H9 (cell line): ENCODE measurements around the gene TEX11. TPM values are rescaled to one million over a fixed set of nuclear protein-coding genes. Genes with fewer than 3 reads are reported as not detected.

Source experiments
- DNase-seq: peaks from one replicate; pipeline ENCODE4 v3.0.0-alpha.2; 2017
- H2AFZ ChIP-seq: one replicate; pipeline ENCODE4 v1.6.1; 2013; ENCODE audit warnings: mild to moderate bottlenecking, low read length, control low read depth, moderate library complexity
- H2AK5ac ChIP-seq: 2 replicates; pipeline ENCODE4 v1.6.1; 2013; ENCODE audit warnings: low read length, control low read depth, mixed read lengths; ENCODE audit not compliant: insufficient read length
- H2BK120ac ChIP-seq: one replicate; pipeline ENCODE4 v1.6.1; 2013; ENCODE audit warnings: low read depth, mild to moderate bottlenecking, low read length, control low read depth, inconsistent platforms; ENCODE audit not compliant: poor library complexity, severe bottlenecking
- H2BK12ac ChIP-seq: 2 replicates; pipeline ENCODE4 v1.6.1; 2013; ENCODE audit warnings: low read length, control low read depth, mixed read lengths, low read depth; ENCODE audit not compliant: insufficient read length
- H2BK15ac ChIP-seq: 2 replicates; pipeline ENCODE4 v1.6.1; 2013; ENCODE audit warnings: low read depth, low read length, control low read depth
- H2BK20ac ChIP-seq: one replicate; pipeline ENCODE4 v1.6.1; 2013; ENCODE audit warnings: low read depth, mild to moderate bottlenecking, low read length, control low read depth, inconsistent platforms; ENCODE audit not compliant: poor library complexity, severe bottlenecking
- H2BK5ac ChIP-seq: 2 replicates; pipeline ENCODE4 v1.6.1; 2013; ENCODE audit warnings: low read length, control low read depth, mixed read lengths; ENCODE audit not compliant: insufficient read length
- H3K14ac ChIP-seq: 2 replicates; pipeline ENCODE4 v1.6.1; 2013; ENCODE audit warnings: low read length, control low read depth; ENCODE audit not compliant: insufficient read depth
- H3K18ac ChIP-seq: 2 replicates; pipeline ENCODE4 v1.6.1; 2013; ENCODE audit warnings: low read depth, mild to moderate bottlenecking, mixed read lengths, low read length, control low read depth; ENCODE audit not compliant: insufficient read length
- H3K23ac ChIP-seq: 2 replicates; pipeline ENCODE4 v1.6.1; 2013; ENCODE audit warnings: low read length, control low read depth, mixed read lengths, low read depth; ENCODE audit not compliant: insufficient read length
- H3K23me2 ChIP-seq: 2 replicates; pipeline ENCODE4 v1.6.1; 2013; ENCODE audit warnings: low read depth, mild to moderate bottlenecking, mixed read lengths, low read length, control low read depth; ENCODE audit not compliant: insufficient read length, poor library complexity, severe bottlenecking
- H3K27ac ChIP-seq: 2 replicates; pipeline ENCODE4 v1.5.1; 2013; ENCODE audit warnings: low read length, control low read depth, mixed read lengths, low read depth; ENCODE audit not compliant: insufficient read length
- H3K27me3 ChIP-seq: 2 replicates; pipeline ENCODE4 v1.6.1; 2013; ENCODE audit warnings: low read length, control low read depth, inconsistent platforms; ENCODE audit not compliant: insufficient read depth
- H3K4ac ChIP-seq: 2 replicates; pipeline ENCODE4 v1.6.1; 2013; ENCODE audit warnings: low read depth, mild to moderate bottlenecking, control low read depth, inconsistent platforms, low read length, moderate library complexity
- H3K4me1 ChIP-seq: 2 replicates; pipeline ENCODE4 v1.6.1; 2013; ENCODE audit warnings: low read length, control low read depth, inconsistent platforms; ENCODE audit not compliant: insufficient read depth
- H3K4me2 ChIP-seq: 2 replicates; pipeline ENCODE4 v1.6.1; 2013; ENCODE audit warnings: low read length, control low read depth, mixed read lengths; ENCODE audit not compliant: insufficient read length, insufficient read depth
- H3K56ac ChIP-seq: 2 replicates; pipeline ENCODE4 v1.6.1; 2013; ENCODE audit warnings: low read depth, mild to moderate bottlenecking, mixed read lengths, low read length, control low read depth; ENCODE audit not compliant: insufficient read length
- H3K79me1 ChIP-seq: 2 replicates; pipeline ENCODE4 v1.6.1; 2013; ENCODE audit warnings: low read depth, mild to moderate bottlenecking, moderate library complexity, low read length, control low read depth, inconsistent platforms; ENCODE audit not compliant: insufficient read depth, poor library complexity, severe bottlenecking
- H3K79me2 ChIP-seq: 2 replicates; pipeline ENCODE4 v1.6.1; 2013; ENCODE audit warnings: low read length, control low read depth, inconsistent platforms; ENCODE audit not compliant: insufficient read depth
- H3K9ac ChIP-seq: 2 replicates; pipeline ENCODE4 v1.6.1; 2013; ENCODE audit warnings: low read length, control low read depth, mixed read lengths; ENCODE audit not compliant: insufficient read length; ENCODE audit errors: extremely low read depth
- H3K9me3 ChIP-seq: one replicate; pipeline ENCODE4 v1.6.1; 2013; ENCODE audit warnings: low read depth, low read length, inconsistent platforms; ENCODE audit not compliant: control insufficient read depth
- H3T11ph ChIP-seq: one replicate; pipeline ENCODE4 v1.6.1; 2013; ENCODE audit warnings: mild to moderate bottlenecking, low read length, control low read depth, inconsistent platforms
- H4K20me1 ChIP-seq: one replicate; pipeline ENCODE4 v1.6.1; 2013; ENCODE audit not compliant: control insufficient read depth, insufficient read length, insufficient read depth
- H4K5ac ChIP-seq: 2 replicates; pipeline ENCODE4 v1.6.1; 2013; ENCODE audit warnings: low read depth, mild to moderate bottlenecking, mixed read lengths, low read length, control low read depth; ENCODE audit not compliant: insufficient read length
- H4K8ac ChIP-seq: replicated peaks from 2 replicates; pipeline ENCODE4 v1.6.1; 2013; ENCODE audit warnings: low read length, control low read depth, mixed read lengths, low read depth; ENCODE audit not compliant: insufficient read length
- H4K91ac ChIP-seq: 2 replicates; pipeline ENCODE4 v1.6.1; 2013; ENCODE audit warnings: low read depth, mild to moderate bottlenecking, moderate library complexity, mixed read lengths, low read length, control low read depth; ENCODE audit not compliant: insufficient read length
- H3K27ac Mint-ChIP-seq, 3 experiments: 2 replicates in 2 of 3; 3 replicates in 1 of 3; pipeline ENCODE4 v1.8.0; 2020 to 2021; ENCODE audit warnings: mixed read lengths in 3 of 3, mild to moderate bottlenecking in 1 of 3, moderate library complexity in 1 of 3
- H3K27me3 Mint-ChIP-seq: 2 replicates; pipeline ENCODE4 v1.8.0; 2021; ENCODE audit warnings: low read depth, mild to moderate bottlenecking, moderate library complexity, mixed read lengths
- H3K36me3 Mint-ChIP-seq, 3 experiments: 2 replicates in 2 of 3; 3 replicates in 1 of 3; pipeline ENCODE4 v1.8.0; 2020 to 2021; ENCODE audit warnings: low read depth in 3 of 3, mixed read lengths in 3 of 3; ENCODE audit not compliant: insufficient read depth in 1 of 3
- H3K4me1 Mint-ChIP-seq, 2 experiments: 2 replicates each; pipeline ENCODE4 v1.8.0; 2020; ENCODE audit warnings: mixed read lengths in 2 of 2
- H3K4me3 Mint-ChIP-seq, 2 experiments: 2 replicates in 1 of 2; 3 replicates in 1 of 2; pipeline ENCODE4 v1.8.0; 2020 to 2021; ENCODE audit warnings: mild to moderate bottlenecking in 2 of 2, mixed read lengths in 2 of 2, moderate library complexity in 1 of 2
- H3K9me3 Mint-ChIP-seq, 2 experiments: 2 replicates in 1 of 2; 3 replicates in 1 of 2; pipeline ENCODE4 v1.8.0; 2020; ENCODE audit warnings: mild to moderate bottlenecking in 2 of 2, mixed read lengths in 2 of 2, moderate library complexity in 1 of 2
- WGBS: extraction: QIAGEN DNeasy Blood & Tissue Kit; methylation state at CpG from one replicate; pipeline ENCODE4 v1.1.7; 2013; ENCODE audit warnings: missing lambda C conversion rate, low lambda C conversion rate, mixed read lengths; ENCODE audit not compliant: insufficient read length; ENCODE audit errors: extremely low coverage; 5-methylcytosine and 5-hydroxymethylcytosine counted together
- total RNA-seq: library from RNA; stranded (reverse); gene quantifications from 2 replicates; pipeline ENCODE4 v1.2.1, GENCODE V29; 2021
- TF ChIP-seq, protein P1 (sequence below): fragments of 200-600 bp; sonication (generic); conservative IDR thresholded peaks from 3 replicates; pipeline ENCODE4 v1.8.0; 2021; ENCODE audit warnings: antibody characterized with exemption, mild to moderate bottlenecking

Gene TEX11
- total RNA-seq, 1 experiment from 2014 or later: 0.22 TPM

DNA sequence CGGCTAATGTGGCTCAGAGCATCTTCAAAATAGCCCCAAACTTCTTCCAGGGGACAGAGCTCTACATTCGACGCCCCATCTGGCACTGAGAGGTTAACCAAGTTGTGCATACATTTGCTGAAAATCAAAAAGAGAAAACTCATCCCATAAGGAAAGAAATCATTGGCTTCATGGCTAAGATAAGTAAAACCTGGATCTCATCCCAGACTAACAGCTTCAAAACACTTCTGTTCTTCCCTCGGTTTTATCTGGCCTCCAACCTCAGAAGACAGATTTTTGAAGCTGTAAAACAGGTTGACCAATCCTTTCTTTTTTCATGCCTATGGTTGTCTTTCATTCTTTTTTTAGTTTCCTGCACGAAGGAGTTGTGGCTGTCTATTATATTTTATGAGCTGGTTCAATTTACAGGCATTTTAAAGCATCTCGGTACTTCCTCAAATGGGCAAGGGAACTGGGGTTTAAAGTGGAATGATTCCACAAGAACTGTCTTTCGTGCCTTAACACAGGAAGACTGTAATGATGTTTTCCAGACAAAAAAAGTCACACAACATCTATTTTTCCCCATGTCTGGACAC lies 356.3 kb downstream of the TEX11 start:
- no peak overlapping the region for H4K8ac ChIP-seq
- no peaks in the 10 kb centered on the region for H3K79me2 ChIP-seq
- no peak overlapping the region for H3K4me2 ChIP-seq
- H3K27ac ChIP-seq: no peak overlapping the region
- H4K5ac ChIP-seq: no peak overlapping the region
- H3K9ac ChIP-seq: no peak overlapping the region
- H3K36me3 Mint-ChIP-seq: no peaks in the 10 kb centered on the region; a peak in 1 of 7 replicates
- H3K18ac ChIP-seq: no peak overlapping the region
- H2AK5ac ChIP-seq: no peak overlapping the region
- H2BK12ac ChIP-seq: no peak overlapping the region
- no peak overlapping the region for H3K4ac ChIP-seq
- TF ChIP-seq, protein P1, sequence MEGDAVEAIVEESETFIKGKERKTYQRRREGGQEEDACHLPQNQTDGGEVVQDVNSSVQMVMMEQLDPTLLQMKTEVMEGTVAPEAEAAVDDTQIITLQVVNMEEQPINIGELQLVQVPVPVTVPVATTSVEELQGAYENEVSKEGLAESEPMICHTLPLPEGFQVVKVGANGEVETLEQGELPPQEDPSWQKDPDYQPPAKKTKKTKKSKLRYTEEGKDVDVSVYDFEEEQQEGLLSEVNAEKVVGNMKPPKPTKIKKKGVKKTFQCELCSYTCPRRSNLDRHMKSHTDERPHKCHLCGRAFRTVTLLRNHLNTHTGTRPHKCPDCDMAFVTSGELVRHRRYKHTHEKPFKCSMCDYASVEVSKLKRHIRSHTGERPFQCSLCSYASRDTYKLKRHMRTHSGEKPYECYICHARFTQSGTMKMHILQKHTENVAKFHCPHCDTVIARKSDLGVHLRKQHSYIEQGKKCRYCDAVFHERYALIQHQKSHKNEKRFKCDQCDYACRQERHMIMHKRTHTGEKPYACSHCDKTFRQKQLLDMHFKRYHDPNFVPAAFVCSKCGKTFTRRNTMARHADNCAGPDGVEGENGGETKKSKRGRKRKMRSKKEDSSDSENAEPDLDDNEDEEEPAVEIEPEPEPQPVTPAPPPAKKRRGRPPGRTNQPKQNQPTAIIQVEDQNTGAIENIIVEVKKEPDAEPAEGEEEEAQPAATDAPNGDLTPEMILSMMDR: no peak
- H3K9me3 Mint-ChIP-seq: peaks cover 31 to 54% of the 10 kb centered on the region in 2 experiments
- H3K4me3 Mint-ChIP-seq: no peak overlapping the region
- no peaks in the 10 kb centered on the region for H3K27me3 Mint-ChIP-seq
- no peaks in the 10 kb centered on the region for H3K27me3 ChIP-seq
- DNase-seq: no peak
- H3K4me1 Mint-ChIP-seq: no peaks in the 10 kb centered on the region
- H3K9me3 ChIP-seq: peaks cover 7% of the 10 kb centered on the region
- H3K14ac ChIP-seq: no peak overlapping the region
- H3K23ac ChIP-seq: no peak overlapping the region
- no peaks in the 10 kb centered on the region for H3K23me2 ChIP-seq
- H2AFZ ChIP-seq: no peak overlapping the region
- H2BK15ac ChIP-seq: no peak overlapping the region
- WGBS: no CpG with 5 or more reads among the region's 7 CpGs
- H2BK5ac ChIP-seq: no peak overlapping the region
- H3K27ac Mint-ChIP-seq: no peak overlapping the region
- no peak overlapping the region for H2BK20ac ChIP-seq
- H3K4me1 ChIP-seq: no peaks in the 10 kb centered on the region
- H4K20me1 ChIP-seq: no peaks in the 10 kb centered on the region
- no peaks in the 10 kb centered on the region for H3K79me1 ChIP-seq
- H2BK120ac ChIP-seq: no peak overlapping the region
- no peak overlapping the region for H4K91ac ChIP-seq
- H3T11ph ChIP-seq: no peak overlapping the region
- H3K56ac ChIP-seq: no peak overlapping the region
